Suppressor macrophage treated with lipopolysaccharide for 1 hour (primary cell): ENCODE data around the gene TRDN.
A peak's percentile ranks its signal among the peaks of the same experiment; 100 is the strongest.

Source experiments
- DNase-seq, 3 donors: peaks; one replicate each; pipeline ENCODE4 v3.0.0-alpha.2; 2020 to 2022

The TRDN gene

GRCh38 chr6:123636782-123637181 lies at the start of gene TRDN:
TSS of gene TRDN (minus strand) at chr6:123636950. CDS start at chr6:123636775, 175 bp downstream.
- DNase-seq = no peak

GRCh38 chr6:123681957-123682462 lies 45.3 kb upstream of the TRDN start:
- DNase-seq = no peak

- no peak for DNase-seq
Observed at GRCh38 chr6:123677897-123678296, 41.1 kb upstream of the TRDN start.

- no peak for DNase-seq
Observed at GRCh38 chr6:123676793-123677192, 40.0 kb upstream of the TRDN start.

- DNase-seq = no peak
Observed at GRCh38 chr6:123668965-123669591, 32.3 kb upstream of the TRDN start.

- no peak for DNase-seq
Observed at GRCh38 chr6:123668063-123668462, 31.3 kb upstream of the TRDN start.

- DNase-seq = no peak
Observed at GRCh38 chr6:123663436-123663835, 26.7 kb upstream of the TRDN start.

GRCh38 chr6:123662757-123663156 lies 26.0 kb upstream of the TRDN start:
- no peak for DNase-seq

GRCh38 chr6:123661105-123661891 lies 24.5 kb upstream of the TRDN start:
- DNase-seq = no peak

GRCh38 chr6:123659960-123660748 lies 23.4 kb upstream of the TRDN start:
- no peak for DNase-seq

- no peak for DNase-seq
Observed at GRCh38 chr6:123658848-123659247, 22.1 kb upstream of the TRDN start.

GRCh38 chr6:123655521-123656306 lies 19.0 kb upstream of the TRDN start:
- DNase-seq = peak in 1 of 3 donors; percentile 2

- no peak for DNase-seq
Observed at GRCh38 chr6:123648723-123649122, 12.0 kb upstream of the TRDN start.

- no peak for DNase-seq
Observed at GRCh38 chr6:123648020-123648580, 11.3 kb upstream of the TRDN start.

- no peak for DNase-seq
Observed at GRCh38 chr6:123641497-123641896, 4.7 kb upstream of the TRDN start.

- DNase-seq = no peak
Observed at GRCh38 chr6:123640567-123641187, 3.9 kb upstream of the TRDN start.

GRCh38 chr6:123638865-123639264 lies 2.1 kb upstream of the TRDN start:
- DNase-seq = no peak

- no peak for DNase-seq
Observed at GRCh38 chr6:123636282-123636681, 468 bp downstream of the TRDN start.

GRCh38 chr6:123635567-123635966 lies 1.2 kb downstream of the TRDN start:
- DNase-seq = no peak

GRCh38 chr6:123635144-123635543 lies 1.6 kb downstream of the TRDN start:
- DNase-seq = no peak

- DNase-seq = no peak
Observed at GRCh38 chr6:123632641-123633040, 4.1 kb downstream of the TRDN start.
